Large intestine (tissue), 3 donors: ENCODE measurements around the gene PCDHB1. TPM values are rescaled to one million over a fixed set of nuclear protein-coding genes. Genes with fewer than 3 reads are reported as not detected.

Experiments
- DNase-seq, 2 donors: peaks; one replicate each; pipeline versions ENCODE4 v3.0.0 to v3.0.0-alpha.2; 2013
- H3K27ac ChIP-seq: one replicate; pipeline ENCODE4 v1.5.1; 2013; ENCODE audit warnings: low read length
- H3K27me3 ChIP-seq: 2 replicates; pipeline ENCODE4 v1.6.1; 2013; ENCODE audit warnings: low read length; ENCODE audit not compliant: control insufficient read depth, insufficient read depth
- H3K36me3 ChIP-seq: 2 replicates; pipeline ENCODE4 v1.6.1; 2013; ENCODE audit warnings: low read length; ENCODE audit not compliant: control insufficient read depth, insufficient read depth
- H3K4me1 ChIP-seq: one replicate; pipeline ENCODE4 v1.6.1; 2013; ENCODE audit warnings: low read length; ENCODE audit not compliant: control insufficient read depth, insufficient read depth
- H3K4me3 ChIP-seq: one replicate; pipeline ENCODE4 v1.5.1; 2013; ENCODE audit warnings: low read length
- H3K9me3 ChIP-seq: one replicate; pipeline ENCODE4 v1.6.1; 2013; ENCODE audit warnings: mild to moderate bottlenecking, low read depth, low read length, moderate library complexity; ENCODE audit not compliant: control insufficient read depth
- WGBS: methylation state at CpG from one replicate; pipeline ENCODE4 v1.1.5; 2013; ENCODE audit warnings: low lambda C conversion rate; ENCODE audit not compliant: insufficient coverage; 5-methylcytosine and 5-hydroxymethylcytosine counted together
- polyA plus RNA-seq: library from polyadenylated mRNA; unstranded; fragments of 120-200 nt; gene quantifications from one replicate; pipeline ENCODE4 v1.2.1, GENCODE V29; 2013

The PCDHB1 gene
- polyA plus RNA-seq, 1 donor: 0.31 TPM

GRCh38 chr5:141017943-141018342 lies 33.2 kb upstream of the PCDHB1 start:
- H3K4me3 ChIP-seq: no peak overlapping the region
- no peaks in the 10 kb centered on the region for H3K9me3 ChIP-seq
- H3K36me3 ChIP-seq: no peaks in the 10 kb centered on the region
- DNase-seq: no peak
- no peak overlapping the region for H3K27ac ChIP-seq
- H3K27me3 ChIP-seq: no peaks in the 10 kb centered on the region
- H3K4me1 ChIP-seq: no peaks in the 10 kb centered on the region

DNA sequence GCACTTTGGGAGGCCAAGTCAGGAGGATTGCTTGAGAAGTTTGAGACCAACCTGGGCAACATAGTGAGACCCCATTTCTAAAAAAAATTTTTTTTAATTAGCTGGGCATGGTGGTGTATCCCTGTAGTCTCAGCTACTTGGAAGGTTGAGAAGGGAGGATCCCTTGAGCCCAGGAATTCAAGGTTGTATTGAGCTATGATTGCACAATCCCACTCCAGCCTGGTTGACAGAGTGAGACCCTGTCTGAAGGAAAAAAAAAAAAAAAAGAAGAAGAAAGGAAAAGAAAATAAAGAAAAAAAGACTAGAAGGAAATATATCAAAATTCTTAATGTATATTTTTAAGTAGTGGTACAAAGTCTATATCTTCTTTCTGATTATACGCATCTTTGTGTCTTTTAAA lies 28.8 kb upstream of the PCDHB1 start:
- Histone ChIP-seq H3K9me3 (no peaks in the 10 kb centered on the region), H3K4me3 (no peak overlapping the region), H3K4me1 (no peaks in the 10 kb centered on the region), H3K36me3 (no peaks in the 10 kb centered on the region), H3K27me3 (no peaks in the 10 kb centered on the region), H3K27ac (no peak overlapping the region)
- WGBS: 100% methylated on average over 1 of the region's 1 CpG
- no peak for DNase-seq

DNA sequence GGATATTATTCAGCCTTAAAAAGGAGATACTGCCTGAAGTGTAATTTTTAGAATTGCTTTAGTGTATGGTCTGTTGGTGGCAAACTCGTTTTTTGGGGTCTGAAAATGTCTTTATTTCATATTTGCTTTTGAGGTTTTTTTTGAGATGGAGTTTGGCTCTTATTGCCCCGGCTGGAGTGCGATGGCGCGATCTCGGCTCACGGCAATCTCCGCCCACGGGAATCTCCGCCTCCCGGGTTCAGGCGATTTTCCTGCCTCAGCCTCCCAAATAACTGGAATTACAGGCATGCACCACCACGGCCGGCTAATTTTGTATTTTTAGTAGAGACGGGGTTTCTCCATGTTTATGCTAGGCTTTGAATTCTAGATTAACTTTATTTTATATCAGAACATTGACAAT lies 20.2 kb upstream of the PCDHB1 start:
- H3K27ac ChIP-seq: no peak overlapping the region
- H3K4me3 ChIP-seq: no peak overlapping the region
- H3K36me3 ChIP-seq: no peaks in the 10 kb centered on the region
- WGBS: 100% methylated on average over 1 of the region's 15 CpGs
- H3K9me3 ChIP-seq: peaks cover 3% of the 10 kb centered on the region
- H3K27me3 ChIP-seq: no peaks in the 10 kb centered on the region
- no peaks in the 10 kb centered on the region for H3K4me1 ChIP-seq
- DNase-seq: no peak

GRCh38 chr5:141032626-141033025 lies 18.5 kb upstream of the PCDHB1 start:
- no peak for DNase-seq
- Histone ChIP-seq H3K4me1 (no peaks in the 10 kb centered on the region), H3K27ac (no peak overlapping the region), H3K4me3 (no peak overlapping the region), H3K36me3 (no peaks in the 10 kb centered on the region), H3K9me3 (peaks cover 3% of the 10 kb centered on the region), H3K27me3 (no peaks in the 10 kb centered on the region)
- no CpG with 5 or more reads among the region's 1 CpG for WGBS

GRCh38 chr5:141039061-141039460 lies 12.1 kb upstream of the PCDHB1 start:
- Histone ChIP-seq H3K27me3 (no peaks in the 10 kb centered on the region), H3K9me3 (no peaks in the 10 kb centered on the region), H3K27ac (no peak overlapping the region), H3K4me1 (no peaks in the 10 kb centered on the region), H3K4me3 (no peak overlapping the region), H3K36me3 (no peaks in the 10 kb centered on the region)
- no peak for DNase-seq

GRCh38 chr5:141039517-141039916 lies 11.7 kb upstream of the PCDHB1 start:
- H3K27ac ChIP-seq: no peak overlapping the region

DNA sequence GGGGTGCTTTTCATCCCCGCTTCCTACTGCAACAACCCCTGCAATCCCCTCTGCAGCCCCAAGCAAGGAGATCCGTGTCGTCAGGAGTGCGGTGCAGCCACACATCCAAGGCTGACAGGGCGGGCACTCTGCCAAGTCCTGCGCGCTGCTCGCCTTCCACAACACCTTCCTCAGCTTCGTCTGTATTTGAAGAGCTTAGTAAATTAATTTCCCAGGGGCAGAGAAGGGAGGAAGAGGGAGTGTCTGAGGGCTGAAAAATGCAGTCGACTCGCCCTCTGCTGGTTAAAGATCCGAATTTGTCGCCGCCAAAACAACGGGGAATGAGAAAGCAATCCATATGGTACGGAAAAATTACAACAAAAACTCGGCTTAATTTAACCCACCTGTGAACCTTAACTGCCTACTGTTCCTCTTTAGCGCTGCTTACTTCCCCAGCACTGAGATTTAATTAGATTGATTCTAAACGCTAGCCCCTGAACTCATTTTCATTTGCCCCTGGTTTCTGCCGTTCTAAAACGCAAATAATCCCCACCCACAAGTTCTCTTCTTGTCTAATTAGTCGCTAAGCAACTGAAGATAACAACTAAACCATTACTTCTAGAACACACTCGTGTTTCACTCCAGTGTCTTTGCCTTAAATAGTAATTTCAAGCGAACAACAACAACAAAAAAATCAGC lies 10.9 kb upstream of the PCDHB1 start:
- Histone ChIP-seq H3K4me1 (no peaks in the 10 kb centered on the region), H3K27ac (peak overlapping the region; percentile 24), H3K9me3 (no peaks in the 10 kb centered on the region), H3K36me3 (no peaks in the 10 kb centered on the region), H3K4me3 (peak overlapping the region; percentile 10), H3K27me3 (no peaks in the 10 kb centered on the region)
- 4% methylated on average over 4 of the region's 24 CpGs for WGBS
- DNase-seq: peak; percentile 15 to 16

More at GRCh38 chr5:141039517-141039916, 11.7 kb upstream of the PCDHB1 start:
- Histone ChIP-seq H3K4me1 (no peaks in the 10 kb centered on the region), H3K4me3 (no peak overlapping the region), H3K36me3 (no peaks in the 10 kb centered on the region), H3K27me3 (no peaks in the 10 kb centered on the region), H3K9me3 (no peaks in the 10 kb centered on the region)
- DNase-seq: no peak
- 7% methylated on average over 2 of the region's 3 CpGs for WGBS

DNA sequence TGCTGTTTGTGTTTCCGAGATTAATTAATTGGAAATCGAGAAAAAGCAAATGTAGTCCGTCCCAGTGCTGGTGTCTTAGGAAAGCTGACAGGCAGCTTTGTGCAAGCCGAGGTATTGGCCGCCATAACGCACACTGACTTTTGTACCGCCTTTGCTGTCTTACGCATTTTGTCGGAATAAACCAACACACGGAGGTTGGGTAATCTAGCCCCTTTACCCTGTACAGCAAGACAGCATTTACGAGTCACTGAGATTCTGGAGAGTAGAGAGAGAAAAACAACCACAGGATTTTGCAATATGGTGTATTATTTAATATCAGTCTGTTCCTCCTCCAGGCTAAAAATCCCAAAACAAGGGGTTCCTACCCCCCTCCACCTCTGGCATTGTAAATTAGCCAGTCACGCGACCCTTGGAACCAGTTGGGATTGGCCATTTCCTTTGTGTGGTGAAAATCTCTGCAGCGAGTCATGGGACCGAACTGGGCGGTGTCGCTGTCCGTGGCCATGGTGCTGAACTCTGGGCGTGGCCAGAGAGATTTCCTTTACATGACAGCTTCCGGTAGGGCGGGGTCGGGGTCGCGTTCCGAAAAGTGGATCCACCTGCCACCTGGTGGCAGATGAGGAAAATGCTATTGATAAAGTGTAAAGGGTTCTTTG lies 10.3 kb upstream of the PCDHB1 start:
- Histone ChIP-seq H3K27me3 (no peaks in the 10 kb centered on the region), H3K4me1 (no peaks in the 10 kb centered on the region), H3K36me3 (no peaks in the 10 kb centered on the region), H3K4me3 (peak overlapping the region; percentile 10), H3K27ac (peak overlapping the region; percentile 26), H3K9me3 (no peaks in the 10 kb centered on the region)
- DNase-seq: peak; percentile 64 to 70
- WGBS: no CpG with 5 or more reads among the region's 25 CpGs

DNA sequence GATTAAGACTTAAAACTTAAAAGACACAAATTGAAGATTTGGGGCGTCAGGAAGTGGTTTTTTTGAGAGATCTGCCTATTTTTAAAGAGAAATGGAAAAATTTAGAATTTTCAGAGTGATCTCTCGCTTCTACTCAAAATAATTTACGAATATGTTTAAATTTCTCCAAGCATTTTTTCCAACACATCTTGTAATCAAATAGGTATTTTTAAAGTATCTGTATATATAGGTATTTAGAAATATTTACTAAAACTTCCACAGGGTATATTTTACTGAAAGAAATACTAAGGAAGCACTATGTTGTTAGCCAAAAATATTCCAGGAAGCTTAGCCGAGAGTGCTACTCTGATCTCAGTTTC lies 9.8 kb upstream of the PCDHB1 start:
- WGBS: 0% methylated on average over 1 of the region's 4 CpGs
- no peak for DNase-seq
- no peak overlapping the region for H3K4me3 ChIP-seq

GRCh38 chr5:141042555-141042954 lies 8.6 kb upstream of the PCDHB1 start:
- no peaks in the 10 kb centered on the region for H3K36me3 ChIP-seq
- H3K27me3 ChIP-seq: no peaks in the 10 kb centered on the region
- H3K27ac ChIP-seq: no peak overlapping the region
- DNase-seq: no peak
- H3K4me3 ChIP-seq: no peak overlapping the region
- no peaks in the 10 kb centered on the region for H3K9me3 ChIP-seq
- H3K4me1 ChIP-seq: no peaks in the 10 kb centered on the region
- WGBS: no CpG with 5 or more reads among the region's 1 CpG

More for the DNA sequence above, 9.8 kb upstream of the PCDHB1 start:
- H3K9me3 ChIP-seq: no peaks in the 10 kb centered on the region
- no peak overlapping the region for H3K27ac ChIP-seq
- H3K27me3 ChIP-seq: no peaks in the 10 kb centered on the region
- H3K36me3 ChIP-seq: no peaks in the 10 kb centered on the region
- H3K4me1 ChIP-seq: no peaks in the 10 kb centered on the region

GRCh38 chr5:141051521-141051866 lies 320 bp downstream of the PCDHB1 start:
- no CpG with 5 or more reads among the region's 19 CpGs for WGBS
- no peak overlapping the region for H3K4me3 ChIP-seq
- H3K36me3 ChIP-seq: no peaks in the 10 kb centered on the region
- peaks cover 4% of the 10 kb centered on the region for H3K9me3 ChIP-seq
- no peak for DNase-seq
- H3K4me1 ChIP-seq: no peaks in the 10 kb centered on the region
- no peak overlapping the region for H3K27ac ChIP-seq
- peaks cover 6% of the 10 kb centered on the region for H3K27me3 ChIP-seq
